ENCODE results near the gene GOPC. TPM values are rescaled to one million over a fixed set of nuclear protein-coding genes. Genes with fewer than 3 reads are reported as not detected.

Gene GOPC
- total RNA-seq, 1 experiment from 2014 or later = 18.7 TPM

GRCh38 chr6:117552618-117553017, 49.7 kb downstream of the GOPC start:
- CTCF ChIA-PET = interaction anchor here (0.6 to 2.2 kb wide), 2 partner anchors 103 to 1129 kb away, joined by 3 to 11 read pairs; no protein-coding TSS in a partner anchor
- H3K9me3 Mint-ChIP-seq = no peaks in the 10 kb centered on the region

More at GRCh38 chr6:117552618-117553017, 49.7 kb downstream of the GOPC start:
- no peaks in the 10 kb centered on the region for H3K36me3 Mint-ChIP-seq
- ATAC-seq (no peak), DNase-seq (ENCODE audit: low spot score) (no peak)
- POLR2A ChIA-PET = no interaction called here
- TF ChIP-seq ATF3 (CRISPR knock-in tag; conservative IDR thresholded peaks at IDR 0.05) (no peak), NR3C1 (CRISPR knock-in tag; conservative IDR thresholded peaks at IDR 0.05; ENCODE audit: low read depth) (no peak), HMGXB4 (CRISPR knock-in tag; IDR thresholded peaks at IDR 0.05) (no peak), NFE2L1 (CRISPR knock-in tag; IDR thresholded peaks at IDR 0.05) (no peak), E2F4 (CRISPR knock-in tag; IDR thresholded peaks at IDR 0.05; ENCODE audit: borderline replicate concordance, low read depth) (no peak), ZNF121 (CRISPR knock-in tag; IDR thresholded peaks at IDR 0.05) (no peak), CBFB (CRISPR knock-in tag; IDR thresholded peaks at IDR 0.05; ENCODE audit: low read depth) (no peak), NFATC4 (CRISPR knock-in tag; IDR thresholded peaks at IDR 0.05) (no peak), SOX15 (CRISPR knock-in tag; IDR thresholded peaks at IDR 0.05) (no peak), CTCF (IDR thresholded peaks at IDR 0.05) (no peak), AFF4 (CRISPR knock-in tag; IDR thresholded peaks at IDR 0.05; ENCODE audit: borderline replicate concordance) (no peak), CDX4 (CRISPR knock-in tag; IDR thresholded peaks at IDR 0.05; ENCODE audit: borderline replicate concordance) (no peak), ATF2 (CRISPR knock-in tag; IDR thresholded peaks at IDR 0.05; ENCODE audit: borderline replicate concordance, low read depth) (no peak), OVOL2 (CRISPR knock-in tag; IDR thresholded peaks at IDR 0.05; ENCODE audit: borderline replicate concordance) (no peak), PREB (CRISPR knock-in tag; IDR thresholded peaks at IDR 0.05; ENCODE audit: borderline replicate concordance) (no peak), GRHL2 (CRISPR knock-in tag; IDR thresholded peaks at IDR 0.05; ENCODE audit: insufficient replicate concordance, severe bottlenecking) (no peak), USF1 (CRISPR knock-in tag; IDR thresholded peaks at IDR 0.05) (no peak), KAT7 (CRISPR knock-in tag; IDR thresholded peaks at IDR 0.05; ENCODE audit: borderline replicate concordance) (no peak), JAZF1 (CRISPR knock-in tag; IDR thresholded peaks at IDR 0.05) (no peak), ZSCAN18 (CRISPR knock-in tag; IDR thresholded peaks at IDR 0.05) (no peak)
- no peak overlapping the region for H3K4me3 Mint-ChIP-seq
- peaks cover 8% of the 10 kb centered on the region for H3K27me3 Mint-ChIP-seq (ENCODE audit: low read depth)
- no peak overlapping the region for H3K27ac Mint-ChIP-seq
- peaks cover 27% of the 10 kb centered on the region for H3K4me1 Mint-ChIP-seq
